ENCODE results near the gene RAI14. TPM values are rescaled to one million over a fixed set of nuclear protein-coding genes. Genes with fewer than 3 reads are reported as not detected.

Gene RAI14
- total RNA-seq, 1 donor from 2014 or later: 1.1 TPM

DNA sequence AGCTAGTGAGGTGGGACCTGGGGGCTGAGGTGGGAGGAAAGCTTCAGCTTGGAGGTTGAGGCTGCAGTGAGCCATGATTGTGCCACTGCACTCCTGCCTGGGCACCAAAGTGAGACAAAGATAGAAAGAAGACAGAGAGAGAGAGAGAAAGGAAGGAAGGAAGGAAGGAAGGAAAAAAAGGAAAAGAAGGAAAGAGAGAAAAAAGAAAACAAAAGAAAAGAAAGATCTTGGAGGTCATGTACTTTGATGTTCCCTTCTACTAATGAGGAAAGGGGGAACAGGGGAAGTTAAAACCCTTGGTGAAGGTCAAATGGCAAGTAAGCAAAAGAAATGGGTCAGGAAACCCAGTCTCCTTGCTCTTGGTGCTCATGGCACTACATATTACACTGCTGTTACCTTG is 2.4 kb upstream of the RAI14 start:
- peaks cover 3% of the 10 kb centered on the region for H3K36me3 Mint-ChIP-seq (ENCODE audit: low read depth)
- H3K9me3 Mint-ChIP-seq: no peaks in the 10 kb centered on the region
- ATAC-seq (ENCODE audit: low read depth): no peak
- POLR2A ChIA-PET: no interaction called here
- peaks cover 23% of the 10 kb centered on the region for H3K27me3 Mint-ChIP-seq
- H3K27ac Mint-ChIP-seq: no peak overlapping the region
- no peak for TF ChIP-seq CTCF (IDR thresholded peaks at IDR 0.05)
- no peak overlapping the region for H3K4me3 Mint-ChIP-seq
- intact Hi-C loops (cut with micrococcal nuclease): no loop called here
- CTCF ChIA-PET: no interaction called here
- DNase-seq: no peak
- H3K4me1 Mint-ChIP-seq: peaks cover 20% of the 10 kb centered on the region

- Mint-ChIP-seq H3K4me3 (peak overlapping the region; percentile 88), H3K36me3 (ENCODE audit: low read depth) (peaks cover 3% of the 10 kb centered on the region), H3K27me3 (peaks cover 26% of the 10 kb centered on the region), H3K9me3 (no peaks in the 10 kb centered on the region), H3K27ac (peak overlapping the region; percentile 13), H3K4me1 (peaks cover 20% of the 10 kb centered on the region)
- ChIA-PET CTCF (no interaction called here), POLR2A (no interaction called here)
- DNase-seq (no peak), ATAC-seq (ENCODE audit: low read depth) (peak; percentile 51)
- intact Hi-C loops (cut with micrococcal nuclease): loop anchor here (5.0 kb wide), 2 partner anchors 182 to 242 kb away; partner anchors contain the start of gene TTC23L
- TF ChIP-seq CTCF (IDR thresholded peaks at IDR 0.05): no peak
These were observed 655 bp upstream of the RAI14 start for GRCh38 chr5:34655354-34655991.

GRCh38 chr5:34656700-34657273 is 659 bp downstream of the RAI14 start:
- ATAC-seq (ENCODE audit: low read depth) (peak; percentile 13), DNase-seq (no peak)
- peaks cover 20% of the 10 kb centered on the region for H3K4me1 Mint-ChIP-seq
- CTCF ChIA-PET: no interaction called here
- no peaks in the 10 kb centered on the region for H3K9me3 Mint-ChIP-seq
- TF ChIP-seq CTCF (IDR thresholded peaks at IDR 0.05): no peak
- peaks cover 3% of the 10 kb centered on the region for H3K36me3 Mint-ChIP-seq (ENCODE audit: low read depth)
- POLR2A ChIA-PET: interaction anchor here (0.6 kb wide), 1 partner anchor 611 kb away, joined by 7 read pairs; no protein-coding TSS in a partner anchor
- intact Hi-C loops (cut with micrococcal nuclease): loop anchor here (5.0 kb wide), 2 partner anchors 181 to 241 kb away; partner anchors contain the start of gene TTC23L
- H3K27ac Mint-ChIP-seq: no peak overlapping the region
- H3K4me3 Mint-ChIP-seq: peak overlapping the region; percentile 70
- H3K27me3 Mint-ChIP-seq: peaks cover 32% of the 10 kb centered on the region

- intact Hi-C loops (cut with micrococcal nuclease): loop anchor here (5.0 kb wide), 2 partner anchors 180 to 240 kb away; partner anchors contain the start of gene TTC23L
- Mint-ChIP-seq H3K36me3 (ENCODE audit: low read depth) (peaks cover 3% of the 10 kb centered on the region), H3K27ac (no peak overlapping the region), H3K9me3 (no peaks in the 10 kb centered on the region), H3K4me1 (peaks cover 20% of the 10 kb centered on the region), H3K27me3 (peaks cover 32% of the 10 kb centered on the region), H3K4me3 (peak overlapping the region; percentile 70)
- TF ChIP-seq CTCF (IDR thresholded peaks at IDR 0.05): no peak
- CTCF ChIA-PET: no interaction called here
- no peak for ATAC-seq (ENCODE audit: low read depth)
- DNase-seq: no peak
- POLR2A ChIA-PET: interaction anchor here (0.6 kb wide), 1 partner anchor 611 kb away, joined by 7 read pairs; no protein-coding TSS in a partner anchor
These were observed 1.3 kb downstream of the RAI14 start for GRCh38 chr5:34657274-34657921.

GRCh38 chr5:34657988-34658387 is 1.9 kb downstream of the RAI14 start:
- no peak for TF ChIP-seq CTCF (IDR thresholded peaks at IDR 0.05)
- intact Hi-C loops (cut with micrococcal nuclease): loop anchor here (5.0 kb wide), 2 partner anchors 179 to 239 kb away; partner anchors contain the start of gene TTC23L
- Mint-ChIP-seq H3K4me1 (peaks cover 20% of the 10 kb centered on the region), H3K27me3 (peaks cover 32% of the 10 kb centered on the region), H3K27ac (no peak overlapping the region), H3K4me3 (peak overlapping the region; percentile 70), H3K36me3 (ENCODE audit: low read depth) (peaks cover 3% of the 10 kb centered on the region), H3K9me3 (no peaks in the 10 kb centered on the region)
- DNase-seq: no peak
- CTCF ChIA-PET: no interaction called here
- ATAC-seq (ENCODE audit: low read depth): no peak
- POLR2A ChIA-PET: no interaction called here

All from activated B cell treated with CpG ODN at 0.5 μM for 24 hours (primary cell).